ENCODE results near the gene BTN2A1. TPM values are rescaled to one million over a fixed set of nuclear protein-coding genes. Genes with fewer than 3 reads are reported as not detected.
"Not testable (repeated sequence)": the region's sequence is repeated elsewhere in the genome, so short reads cannot be mapped to it uniquely, and the experiment has no call there.

The BTN2A1 gene
- total RNA-seq, 1 experiment from 2014 or later = 11.2 TPM

GRCh38 chr6:26432627-26433201 is 25.0 kb upstream of the BTN2A1 start (continued):
- no peak for TF ChIP-seq TCF7L2 (IDR thresholded peaks at IDR 0.05; ENCODE audit: borderline replicate concordance, extremely low read depth, insufficient read depth, insufficient read length)
- TF ChIP-seq CEBPB (IDR thresholded peaks at IDR 0.05; ENCODE audit: low read depth) = no peak
- TF ChIP-seq SP1 (IDR thresholded peaks at IDR 0.05; ENCODE audit: low read depth) = no peak
- TF ChIP-seq ZNF274 (IDR thresholded peaks at IDR 0.05; ENCODE audit: low read depth, low read length) = no peak

- H3K9ac ChIP-seq (ENCODE audit: low read length); POLR2A ChIA-PET; H4K20me1 ChIP-seq (ENCODE audit: insufficient read depth); H3K4me3 ChIP-seq (replicated peaks in 1 of 2; ENCODE audit: low read depth in 1 of 2, low read length in 2 of 2); DNase-seq (ENCODE audit: low read depth, low spot score); H3K36me3 ChIP-seq (ENCODE audit: control insufficient read depth in 1 of 2, insufficient read depth in 2 of 2, low read length in 2 of 2); H3K9me2 ChIP-seq (ENCODE audit: insufficient read depth); H3K27me3 ChIP-seq (ENCODE audit: insufficient read depth, low read length); H3K4me1 ChIP-seq (ENCODE audit: control insufficient read depth in 1 of 2, insufficient read depth in 2 of 2, low read length in 2 of 2); H2AFZ ChIP-seq (ENCODE audit: low read depth, low read length, poor library complexity, severe bottlenecking); intact Hi-C loops (cut with micrococcal nuclease); H3K79me2 ChIP-seq (ENCODE audit: insufficient read depth, low read length); ATAC-seq; CTCF ChIA-PET; BruUV-seq (replicated peaks); H3K9me3 ChIP-seq (ENCODE audit: control insufficient read depth in 1 of 2, insufficient read depth in 1 of 2, low read depth in 1 of 2, low read length in 2 of 2); RAD21 ChIA-PET (ENCODE audit: low non-redundant PET in 1 of 2, low total read pairs in 2 of 2, uncharacterized antibody in 2 of 2, unreplicated experiment in 2 of 2); H3K4me2 ChIP-seq (ENCODE audit: low read length); H3K27ac ChIP-seq (ENCODE audit: low read depth, low read length): not testable (repeated sequence)
- TF ChIP-seq CBX3 (IDR thresholded peaks at IDR 0.05; ENCODE audit: low read depth) = 0 out of 2 replicates have a peak, but pooled peaks have one; percentile 44
These were observed 24.1 kb upstream of the BTN2A1 start for GRCh38 chr6:26433680-26434079.

- H3K4me1 ChIP-seq (ENCODE audit: control insufficient read depth in 1 of 2, insufficient read depth in 2 of 2, low read length in 2 of 2) = peaks cover 0 to 12% of the 10 kb centered on the region in 2 experiments; a peak in 3 of 4 replicates
- H3K9ac ChIP-seq (ENCODE audit: low read length) = no peak overlapping the region
- no peaks in the 10 kb centered on the region for H3K9me2 ChIP-seq (ENCODE audit: insufficient read depth)
- H3K79me2 ChIP-seq (ENCODE audit: insufficient read depth, low read length) = no peaks in the 10 kb centered on the region
- H3K4me3 ChIP-seq (replicated peaks in 1 of 2; ENCODE audit: low read depth in 1 of 2, low read length in 2 of 2) = no peak overlapping the region
- ChIA-PET CTCF (no interaction called here), POLR2A (no interaction called here), RAD21 (ENCODE audit: low non-redundant PET in 1 of 2, low total read pairs in 2 of 2, uncharacterized antibody in 2 of 2, unreplicated experiment in 2 of 2) (no interaction called here)
- H3K9me3 ChIP-seq (ENCODE audit: control insufficient read depth in 1 of 2, insufficient read depth in 1 of 2, low read depth in 1 of 2, low read length in 2 of 2) = peaks cover 0 to 7% of the 10 kb centered on the region in 2 experiments; a peak in 1 of 4 replicates
- peaks cover 0 to 3% of the 10 kb centered on the region in 2 experiments; a peak in 1 of 4 replicates for H3K36me3 ChIP-seq (ENCODE audit: control insufficient read depth in 1 of 2, insufficient read depth in 2 of 2, low read length in 2 of 2)
- no peaks in the 10 kb centered on the region for H4K20me1 ChIP-seq (ENCODE audit: insufficient read depth)
- DNase-seq (ENCODE audit: low read depth, low spot score) (no peak), ATAC-seq (no peak)
- no peaks in the 10 kb centered on the region for H3K27me3 ChIP-seq (ENCODE audit: insufficient read depth, low read length)
- no peak overlapping the region for H3K4me2 ChIP-seq (ENCODE audit: low read length)
- no TSS peak for BruUV-seq (replicated peaks)
- intact Hi-C loops (cut with micrococcal nuclease) = no loop called here
- no peak overlapping the region for H2AFZ ChIP-seq (ENCODE audit: low read depth, low read length, poor library complexity, severe bottlenecking)
- TF ChIP-seq CEBPB (IDR thresholded peaks at IDR 0.05; ENCODE audit: low read depth) = no peak
- no peak for TF ChIP-seq EGR1 (IDR thresholded peaks at IDR 0.05; ENCODE audit: low read depth)
- no peak for TF ChIP-seq ZBTB33 (IDR thresholded peaks at IDR 0.05; ENCODE audit: extremely low read depth, insufficient replicate concordance, low read length)
- no peak for TF ChIP-seq SP1 (IDR thresholded peaks at IDR 0.05; ENCODE audit: low read depth)
- TF ChIP-seq POLR2AphosphoS5 (IDR thresholded peaks at IDR 0.05; ENCODE audit: low read depth, low read length) = no peak
- no peak for TF ChIP-seq FOSL1 (IDR thresholded peaks at IDR 0.05; ENCODE audit: low read depth)
- no peak for TF ChIP-seq CTCF (IDR thresholded peaks at IDR 0.05 in 2 of 3, conservative IDR thresholded peaks at IDR 0.05 in 1 of 3; ENCODE audit: borderline replicate concordance in 1 of 3, insufficient read depth in 1 of 3, low read depth in 2 of 3, low read length in 2 of 3)
- no peak for TF ChIP-seq RAD21 (IDR thresholded peaks at IDR 0.05; ENCODE audit: low read depth)
- no peak for TF ChIP-seq ELF1 (IDR thresholded peaks at IDR 0.05; ENCODE audit: borderline replicate concordance, low read depth)
- TF ChIP-seq SIN3A (IDR thresholded peaks at IDR 0.05; ENCODE audit: low read depth) = no peak
- TF ChIP-seq POLR2A (IDR thresholded peaks at IDR 0.05; ENCODE audit: borderline replicate concordance, extremely low read depth, insufficient read depth, insufficient read length) = no peak
- no peak for TF ChIP-seq TCF7L2 (IDR thresholded peaks at IDR 0.05; ENCODE audit: borderline replicate concordance, extremely low read depth, insufficient read depth, insufficient read length)
- H3K27ac ChIP-seq (ENCODE audit: low read depth, low read length) = no peak overlapping the region
These were observed 21.7 kb upstream of the BTN2A1 start for GRCh38 chr6:26436018-26436417.
